ENCODE results near the gene L3MBTL1.

- TF ChIP-seq CTCF (IDR thresholded peaks at IDR 0.05): peak; percentile 87 to 92 (median 89)
- TF ChIP-seq POLR2AphosphoS5 (IDR thresholded peaks at IDR 0.05): no peak
- no peak for TF ChIP-seq EP300 (IDR thresholded peaks at IDR 0.05; ENCODE audit: low read depth)
- TF ChIP-seq POLR2A (IDR thresholded peaks at IDR 0.05): no peak
Observed at GRCh38 chr20:43537921-43538877, 30.7 kb downstream of the L3MBTL1 start.
